Myocyte (in vitro differentiated cells): ENCODE measurements around the gene PCID2. TPM values are rescaled to one million over a fixed set of nuclear protein-coding genes. Genes with fewer than 3 reads are reported as not detected.

Source experiments
- DNase-seq: peaks from one replicate; pipeline ENCODE4 v3.0.0-alpha.2; 2012; ENCODE audit warnings: low read depth
- total RNA-seq: library from RNA; depleted of rRNA; stranded (reverse); fragments of >200 nt; gene quantifications from 2 replicates; pipeline ENCODE4 v1.2.3, GENCODE V29; 2014

PCID2 gene
- total RNA-seq, 1 donor from 2014 or later, result 63.2 TPM

DNA sequence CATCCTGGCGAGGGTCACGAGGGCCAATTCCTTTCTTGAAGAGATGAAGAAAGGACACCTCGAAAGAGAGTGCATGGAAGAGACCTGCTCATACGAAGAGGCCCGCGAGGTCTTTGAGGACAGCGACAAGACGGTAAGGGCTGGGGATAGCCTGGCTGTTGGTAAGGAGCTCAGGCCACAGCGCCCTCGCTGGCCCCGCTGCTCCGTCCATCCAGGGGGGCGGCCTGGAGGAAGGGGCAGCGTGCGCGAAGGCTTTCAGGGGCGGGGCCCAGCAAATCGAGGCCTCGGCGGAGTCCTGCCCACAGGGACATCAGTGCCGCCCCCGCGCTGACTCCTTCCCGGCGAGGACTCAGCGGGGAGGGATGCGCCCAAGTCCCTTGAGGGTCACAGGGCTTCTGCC lies 79.0 kb downstream of the PCID2 start:
- DNase-seq, result no peak

Other genes starting within 250 kb of the PCID2 start
- gene MCF2L, start 239.5 kb downstream of the PCID2 start, total RNA-seq, result 31.2 and 34.4 TPM in 2 replicates
- gene F7, start 102.9 kb downstream of the PCID2 start, total RNA-seq, result not detected in 2 replicates
- gene F10, start 85.9 kb downstream of the PCID2 start, total RNA-seq, result 0.42 and 1.3 TPM in 2 replicates
- not detected in 2 replicates for gene PROZ, start 50.0 kb downstream of the PCID2 start, total RNA-seq
- gene CUL4A, start 944 bp upstream of the PCID2 start, total RNA-seq, result 108 and 130 TPM in 2 replicates
- gene LAMP1, start 88.6 kb upstream of the PCID2 start, total RNA-seq, result 211 and 223 TPM in 2 replicates
- not detected in 2 replicates for gene GRTP1, start 155.5 kb upstream of the PCID2 start, total RNA-seq
- gene ADPRHL1, start 244.8 kb upstream of the PCID2 start, total RNA-seq, result 6.6 and 8.4 TPM in 2 replicates